Measurements from ENCODE around the gene ZNF581.

The ZNF581 gene

GRCh38 chr19:55684946-55685681 lies 41.7 kb downstream of the ZNF581 start:
- no peak for DNase-seq

DNA sequence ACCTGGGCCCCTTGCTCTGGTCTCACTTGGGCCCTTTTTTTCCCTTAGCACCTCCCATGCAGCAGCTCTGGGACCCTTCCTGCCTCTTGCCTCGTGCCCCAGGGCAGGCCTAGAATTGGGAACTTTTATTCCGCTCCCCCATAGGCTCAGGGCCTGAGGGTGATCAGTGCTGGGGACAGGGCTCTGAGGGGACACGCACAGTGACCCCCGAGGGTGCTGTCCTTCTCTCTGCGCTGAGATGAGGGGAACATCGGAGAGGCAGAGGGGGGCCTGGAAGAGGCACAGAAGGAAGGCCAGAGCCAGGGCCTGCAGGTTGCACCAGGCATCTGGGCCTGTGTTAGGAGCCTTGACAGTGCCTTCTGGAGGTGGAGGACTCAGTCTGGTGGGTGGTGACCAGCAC lies 42.3 kb downstream of the ZNF581 start:
- DNase-seq: no peak

DNA sequence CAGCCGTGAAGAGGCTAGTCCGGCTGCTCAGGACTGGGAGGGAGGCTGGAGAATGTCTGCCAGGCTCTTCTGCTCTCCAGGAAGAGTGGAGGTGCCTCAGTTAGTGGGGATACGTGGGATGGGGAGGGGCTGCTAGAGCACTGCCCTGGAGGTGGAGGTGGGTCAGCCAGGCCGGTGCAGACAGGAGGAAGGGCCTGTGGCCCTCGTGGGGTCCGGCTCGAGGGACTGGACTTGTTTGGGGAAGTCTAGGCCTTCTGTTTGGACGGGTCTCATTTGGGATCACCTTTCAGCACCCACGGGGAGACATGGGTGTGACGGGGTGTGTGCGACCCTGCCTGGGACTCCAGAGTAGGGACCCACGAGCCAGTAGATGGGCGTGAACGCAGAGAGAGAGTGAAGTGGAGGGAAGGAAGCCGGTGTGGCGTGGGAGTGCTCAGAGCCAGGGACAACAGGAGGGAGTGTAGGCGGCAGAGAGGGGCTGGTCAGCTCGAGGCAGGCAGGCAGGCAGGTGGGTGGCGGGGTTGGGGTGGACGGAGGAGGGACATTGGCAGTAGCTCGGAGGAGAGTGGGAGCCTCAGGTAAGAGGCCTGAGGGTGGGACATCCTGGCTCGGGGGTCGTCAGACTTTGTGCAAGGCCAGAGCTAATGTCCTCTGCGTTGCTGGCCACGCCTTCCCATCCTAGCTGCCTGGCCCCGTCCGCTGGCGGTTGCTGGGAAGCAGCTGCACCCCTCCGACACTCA lies 43.0 kb downstream of the ZNF581 start:
- no peak for DNase-seq

GRCh38 chr19:55687281-55688201 lies 44.1 kb downstream of the ZNF581 start:
- DNase-seq: no peak

GRCh38 chr19:55688422-55689218 lies 45.2 kb downstream of the ZNF581 start:
- DNase-seq: no peak

DNA sequence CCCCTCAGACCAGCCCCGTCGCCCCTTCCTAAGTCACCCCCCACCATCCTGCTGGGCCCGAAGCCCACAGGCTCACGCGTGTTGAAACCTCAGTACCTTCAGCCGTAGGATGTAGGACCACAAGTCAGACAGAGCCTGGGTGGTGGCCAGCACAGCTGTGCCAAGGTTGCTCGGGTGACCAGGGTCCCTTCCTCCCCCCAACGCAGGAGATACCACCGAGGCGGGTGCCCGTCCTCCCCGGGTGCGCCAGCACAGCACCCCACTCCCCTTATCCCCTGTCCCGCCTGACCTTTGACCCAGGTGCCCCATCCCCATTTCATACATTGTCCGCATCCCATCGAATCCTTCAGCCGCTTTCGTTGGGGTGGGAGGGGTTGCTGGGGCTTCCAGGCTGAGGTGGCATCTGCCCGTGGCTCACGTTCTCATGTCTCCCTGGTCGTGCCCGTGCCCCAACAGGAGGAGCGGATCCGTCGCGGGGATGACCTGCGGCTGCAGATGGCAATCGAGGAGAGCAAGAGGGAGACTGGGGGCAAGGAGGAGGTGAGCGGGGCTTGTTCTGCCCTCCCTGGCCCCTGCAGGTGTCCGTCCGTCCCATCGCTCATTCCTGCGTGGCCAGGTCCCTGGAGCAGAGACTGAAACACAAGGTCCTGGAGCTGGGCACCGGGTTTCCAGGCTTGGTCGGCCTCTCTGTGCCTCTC lies 46.1 kb downstream of the ZNF581 start:
- no peak for DNase-seq

GRCh38 chr19:55690109-55690768 lies 46.8 kb downstream of the ZNF581 start:
- no peak for DNase-seq

DNA sequence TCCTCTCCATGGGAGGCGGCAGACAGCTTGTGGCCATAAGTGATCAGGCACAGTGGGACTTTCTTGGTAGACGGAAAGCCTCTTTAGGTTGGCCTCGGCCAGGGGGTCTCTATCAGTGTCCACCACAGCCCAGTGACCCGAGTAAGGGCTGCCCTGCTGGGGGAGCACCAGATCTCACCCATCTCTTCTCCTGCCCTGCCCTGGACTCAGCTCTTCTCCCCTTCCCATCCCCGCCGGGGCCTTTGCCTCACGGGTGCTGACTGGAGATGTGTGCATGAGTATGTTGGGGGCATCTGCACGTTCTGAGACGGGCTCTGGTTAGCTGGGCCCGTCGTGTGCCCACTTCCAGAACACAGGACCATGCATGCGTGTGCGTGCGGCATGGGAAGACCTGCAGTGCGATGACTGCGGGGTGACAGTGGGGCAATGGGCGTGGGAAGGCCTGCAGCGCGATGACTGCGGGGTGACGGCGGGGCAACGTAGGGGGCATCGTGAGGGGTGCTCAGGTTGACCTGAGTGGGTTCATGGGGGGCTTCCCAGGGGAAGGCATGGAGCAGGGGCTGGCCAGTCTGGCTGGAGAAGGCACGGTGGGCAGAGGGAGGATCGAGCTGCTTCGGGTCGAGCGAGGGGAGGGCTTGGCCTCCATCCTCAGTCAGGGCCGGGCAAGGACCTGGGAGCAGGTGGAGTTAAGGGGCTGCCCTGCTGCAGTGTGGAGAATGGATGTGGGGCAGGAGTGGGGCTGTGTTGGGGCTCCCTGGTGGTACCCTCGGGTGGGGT lies 47.5 kb downstream of the ZNF581 start:
- DNase-seq: no peak

DNA sequence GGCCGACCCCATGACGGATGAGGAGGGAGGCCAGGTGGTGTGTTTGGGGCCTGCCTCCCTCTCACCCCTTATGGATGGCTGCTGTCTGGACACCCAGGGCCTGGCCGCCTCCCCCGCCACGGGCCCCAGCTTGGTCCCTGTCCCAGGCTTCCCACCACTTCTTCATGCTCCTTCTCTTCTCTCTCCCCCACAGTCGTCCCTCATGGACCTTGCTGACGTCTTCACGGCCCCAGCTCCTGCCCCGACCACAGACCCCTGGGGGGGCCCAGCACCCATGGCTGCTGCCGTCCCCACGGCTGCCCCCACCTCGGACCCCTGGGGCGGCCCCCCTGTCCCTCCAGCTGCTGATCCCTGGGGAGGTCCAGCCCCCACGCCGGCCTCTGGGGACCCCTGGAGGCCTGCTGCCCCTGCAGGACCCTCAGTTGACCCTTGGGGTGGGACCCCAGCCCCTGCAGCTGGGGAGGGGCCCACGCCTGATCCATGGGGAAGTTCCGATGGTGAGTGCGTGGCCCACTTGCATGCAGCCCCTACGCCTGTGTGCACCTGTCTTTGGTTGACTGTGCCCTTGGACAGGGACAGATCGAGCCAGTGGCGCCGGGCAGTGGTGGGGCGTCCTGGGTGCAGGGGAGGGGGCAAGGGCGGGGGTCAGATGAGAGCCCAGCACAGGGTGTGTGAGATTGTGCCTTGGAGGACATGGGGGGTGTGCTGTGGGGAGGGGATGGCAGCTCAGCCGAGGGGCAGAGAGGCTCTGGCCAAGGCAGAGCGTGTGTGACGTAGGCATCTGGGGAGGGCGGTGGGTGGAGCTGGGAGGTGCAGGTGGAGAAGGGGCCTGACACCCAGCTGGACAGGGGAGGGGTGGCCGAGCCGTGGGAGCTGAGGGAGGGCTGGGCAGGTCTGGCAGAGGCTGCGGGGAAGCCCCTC lies 48.4 kb downstream of the ZNF581 start:
- no peak for DNase-seq

- DNase-seq: no peak
Observed at GRCh38 chr19:55692681-55693081, 49.2 kb downstream of the ZNF581 start.

DNA sequence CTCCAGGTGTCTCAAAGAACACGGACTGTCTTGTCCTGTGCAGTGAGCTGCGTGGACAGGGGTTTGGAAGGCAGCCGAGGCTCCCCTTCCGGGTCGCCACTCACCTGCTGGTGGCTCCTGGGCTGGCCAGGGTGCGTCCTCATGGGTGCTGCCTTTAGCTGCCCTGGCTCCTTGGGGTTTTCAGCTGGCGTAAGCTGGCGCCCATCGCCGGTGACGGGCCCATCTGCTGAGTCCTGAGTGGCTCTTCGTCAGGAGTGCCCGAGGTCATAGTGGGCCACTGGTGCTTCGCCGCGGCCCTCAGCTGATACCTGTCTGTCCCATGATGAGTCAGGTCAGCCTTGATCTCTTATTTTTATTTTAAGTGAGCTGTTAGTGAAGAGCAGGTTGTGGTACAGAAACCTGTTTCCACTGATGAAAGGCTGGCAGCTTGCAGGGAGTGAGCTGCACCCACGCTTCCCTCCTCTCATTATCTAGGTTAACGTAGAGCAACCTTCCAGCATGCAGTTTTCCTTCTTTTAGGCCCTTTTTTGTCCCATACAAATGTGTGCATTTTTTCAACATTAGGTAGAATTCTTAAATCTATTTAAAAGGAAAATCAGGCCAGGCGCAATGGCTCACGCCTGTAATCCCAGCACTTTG lies 50.0 kb downstream of the ZNF581 start:
- no peak for DNase-seq

DNA sequence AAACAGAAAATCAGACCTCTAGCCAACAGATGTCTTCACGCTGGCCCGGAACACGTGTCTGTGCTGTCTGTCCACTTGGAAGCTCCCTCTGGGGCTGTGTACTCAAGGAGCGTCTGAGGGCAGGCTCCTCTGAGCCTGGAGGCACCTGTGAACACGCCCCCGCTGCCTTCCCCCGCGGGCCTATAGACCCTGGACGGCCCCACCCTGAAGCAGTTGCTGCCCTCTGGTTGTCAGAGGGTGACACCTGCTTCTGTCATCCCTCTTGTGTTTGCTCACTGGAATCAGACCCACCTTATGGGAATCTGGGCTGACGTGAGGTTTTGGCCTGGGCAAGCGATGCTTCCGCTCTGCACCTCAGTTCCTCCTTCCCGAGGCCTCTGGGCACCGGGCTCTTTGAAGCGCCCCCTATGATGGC lies 50.8 kb downstream of the ZNF581 start:
- DNase-seq: no peak

DNA sequence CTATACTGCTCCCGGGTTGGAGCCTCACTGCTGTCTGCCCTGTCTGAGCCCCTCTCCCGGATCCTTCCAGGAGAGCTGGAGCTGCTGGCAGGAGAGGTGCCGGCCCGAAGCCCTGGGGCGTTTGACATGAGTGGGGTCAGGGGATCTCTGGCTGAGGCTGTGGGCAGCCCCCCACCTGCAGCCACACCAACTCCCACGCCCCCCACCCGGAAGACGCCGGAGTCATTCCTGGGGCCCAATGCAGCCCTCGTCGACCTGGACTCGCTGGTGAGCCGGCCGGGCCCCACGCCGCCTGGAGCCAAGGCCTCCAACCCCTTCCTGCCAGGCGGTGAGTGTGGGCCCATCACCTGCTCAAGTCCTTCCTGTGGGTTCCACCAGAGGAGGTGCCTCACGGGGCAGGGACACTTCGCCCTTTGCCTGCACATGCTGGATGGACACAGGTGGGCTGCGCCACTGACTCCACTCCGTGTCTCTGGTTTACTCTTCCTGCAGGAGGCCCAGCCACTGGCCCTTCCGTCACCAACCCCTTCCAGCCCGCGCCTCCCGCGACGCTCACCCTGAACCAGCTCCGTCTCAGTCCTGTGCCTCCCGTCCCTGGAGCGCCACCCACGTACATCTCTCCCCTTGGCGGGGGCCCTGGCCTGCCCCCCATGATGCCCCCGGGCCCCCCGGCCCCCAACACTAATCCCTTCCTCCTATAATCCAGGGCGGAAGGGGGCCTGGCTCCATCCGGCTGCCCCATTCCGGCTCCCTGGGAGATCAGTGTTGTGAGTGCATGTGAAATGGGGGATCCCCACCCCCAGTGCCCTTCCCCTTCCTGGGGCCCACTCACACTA lies 51.4 kb downstream of the ZNF581 start:
- DNase-seq: no peak
